Gastroesophageal sphincter (tissue), 3 donors: Measurements from ENCODE around the gene TNNT3.

Experiments used
- CTCF ChIP-seq, 4 experiments: fragments of 200-600 bp in 2 of 4; fragments of 450-650 bp in 2 of 4; sonication (generic) in 1 of 4; IDR thresholded peaks; one replicate each; pipeline ENCODE4 v1.5.1; 2017 to 2019; ENCODE audit warnings: antibody characterized with exemption in 4 of 4, mild to moderate bottlenecking in 2 of 4, moderate library complexity in 2 of 4
- POLR2A ChIP-seq, 2 donors: fragments of 450-650 bp; IDR thresholded peaks; one replicate each; pipeline ENCODE4 v1.6.1; 2017; ENCODE audit warnings: antibody characterized with exemption in 2 of 2, mild to moderate bottlenecking in 2 of 2, moderate library complexity in 1 of 2

- TF ChIP-seq POLR2A (IDR thresholded peaks at IDR 0.05) (no peak), CTCF (IDR thresholded peaks at IDR 0.05) (no peak)
These were observed 38.9 kb downstream of the TNNT3 start for GRCh38 chr11:1958367-1958766.
